LNCAP (cell line): ENCODE results near the gene PSMG3.

Experiments used
- TF ChIP-seq, protein P1 (sequence below): fragments of 450-650 bp; IDR thresholded peaks from 2 replicates; pipeline ENCODE4 v1.5.1; 2017; ENCODE audit warnings: mild to moderate bottlenecking

PSMG3 gene

DNA sequence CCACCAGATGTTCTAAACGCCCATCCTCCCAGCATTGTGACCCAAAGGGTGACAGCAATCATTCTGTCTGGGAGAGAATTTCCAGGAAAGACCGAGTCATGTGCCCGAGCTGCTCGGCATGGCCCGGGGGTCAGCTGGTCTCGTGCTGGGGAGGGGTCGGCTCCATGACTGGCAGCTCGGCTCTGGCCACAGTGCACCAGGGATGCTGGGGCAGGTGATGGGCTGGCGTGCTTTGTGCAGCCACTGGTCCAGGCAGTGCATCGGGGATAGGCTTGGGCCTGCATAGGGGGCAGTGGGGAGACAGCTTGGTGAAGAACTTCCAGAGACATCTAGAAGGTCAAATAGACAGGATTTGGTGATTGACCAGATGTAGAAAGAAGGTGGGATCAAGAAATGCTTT is 39.2 kb upstream of the PSMG3 start:
- TF ChIP-seq, protein P1, sequence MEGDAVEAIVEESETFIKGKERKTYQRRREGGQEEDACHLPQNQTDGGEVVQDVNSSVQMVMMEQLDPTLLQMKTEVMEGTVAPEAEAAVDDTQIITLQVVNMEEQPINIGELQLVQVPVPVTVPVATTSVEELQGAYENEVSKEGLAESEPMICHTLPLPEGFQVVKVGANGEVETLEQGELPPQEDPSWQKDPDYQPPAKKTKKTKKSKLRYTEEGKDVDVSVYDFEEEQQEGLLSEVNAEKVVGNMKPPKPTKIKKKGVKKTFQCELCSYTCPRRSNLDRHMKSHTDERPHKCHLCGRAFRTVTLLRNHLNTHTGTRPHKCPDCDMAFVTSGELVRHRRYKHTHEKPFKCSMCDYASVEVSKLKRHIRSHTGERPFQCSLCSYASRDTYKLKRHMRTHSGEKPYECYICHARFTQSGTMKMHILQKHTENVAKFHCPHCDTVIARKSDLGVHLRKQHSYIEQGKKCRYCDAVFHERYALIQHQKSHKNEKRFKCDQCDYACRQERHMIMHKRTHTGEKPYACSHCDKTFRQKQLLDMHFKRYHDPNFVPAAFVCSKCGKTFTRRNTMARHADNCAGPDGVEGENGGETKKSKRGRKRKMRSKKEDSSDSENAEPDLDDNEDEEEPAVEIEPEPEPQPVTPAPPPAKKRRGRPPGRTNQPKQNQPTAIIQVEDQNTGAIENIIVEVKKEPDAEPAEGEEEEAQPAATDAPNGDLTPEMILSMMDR, result no peak

DNA sequence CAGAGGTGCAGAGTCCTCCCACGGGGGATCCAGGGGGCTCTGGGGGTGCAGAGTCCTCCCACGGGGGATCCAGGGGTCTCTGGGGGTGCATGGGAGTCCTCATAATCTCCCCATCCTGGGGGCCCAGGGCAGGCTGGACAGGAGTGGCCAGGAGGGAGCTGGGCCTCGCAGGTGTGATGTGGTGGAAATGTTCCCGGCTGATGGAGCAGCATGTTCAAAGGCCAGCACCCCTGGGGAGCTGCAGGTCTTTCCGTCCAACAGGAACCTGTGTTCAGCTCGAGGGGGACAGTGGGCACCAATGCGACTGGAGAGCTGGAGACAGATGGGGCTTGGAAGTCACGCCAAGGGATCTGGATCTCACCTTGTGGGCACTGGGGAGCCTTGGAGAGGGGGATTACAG is 38.5 kb upstream of the PSMG3 start:
- TF ChIP-seq, protein P1, result no peak

DNA sequence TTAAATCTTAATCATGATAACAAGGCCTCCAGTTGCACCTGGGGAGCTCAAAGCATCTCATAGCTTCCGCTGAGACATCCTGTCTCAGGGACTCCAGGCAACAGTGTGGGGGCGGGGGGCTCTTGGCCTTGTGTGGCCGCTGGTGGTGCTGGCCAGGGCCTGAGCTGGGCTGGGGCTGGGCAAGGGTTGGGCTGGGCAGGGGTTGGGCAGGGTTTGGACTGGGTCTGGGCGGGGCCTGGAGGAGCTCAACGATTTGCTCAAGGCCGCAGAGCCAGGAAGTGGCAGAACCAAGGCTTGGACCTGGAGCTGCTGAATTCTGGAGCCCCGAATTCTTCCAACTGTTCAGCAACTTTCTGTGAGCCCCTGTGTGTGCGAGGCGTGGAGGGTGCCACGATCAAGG is 37.9 kb upstream of the PSMG3 start:
- TF ChIP-seq, protein P1, result no peak

DNA sequence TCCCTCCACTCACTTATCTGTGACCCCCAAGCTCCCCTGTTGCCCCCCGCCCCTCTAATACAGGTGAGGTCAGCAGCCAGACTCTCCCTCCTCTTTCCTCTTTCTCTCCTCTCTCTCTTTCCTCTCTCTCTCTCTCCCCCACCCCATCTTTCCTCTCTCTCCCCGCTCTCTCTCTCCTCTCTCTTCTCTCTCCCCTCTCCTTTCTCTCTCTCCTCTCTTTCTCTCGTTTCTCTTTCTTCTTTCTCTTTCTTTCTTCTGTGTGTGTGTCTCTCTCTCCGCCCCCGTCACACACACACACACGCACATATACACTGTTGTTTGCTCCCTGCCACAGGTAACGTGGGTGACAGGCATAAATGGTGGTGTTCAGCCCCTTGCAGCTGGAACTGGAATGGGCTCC is 37.2 kb upstream of the PSMG3 start:
- TF ChIP-seq, protein P1, result no peak

DNA sequence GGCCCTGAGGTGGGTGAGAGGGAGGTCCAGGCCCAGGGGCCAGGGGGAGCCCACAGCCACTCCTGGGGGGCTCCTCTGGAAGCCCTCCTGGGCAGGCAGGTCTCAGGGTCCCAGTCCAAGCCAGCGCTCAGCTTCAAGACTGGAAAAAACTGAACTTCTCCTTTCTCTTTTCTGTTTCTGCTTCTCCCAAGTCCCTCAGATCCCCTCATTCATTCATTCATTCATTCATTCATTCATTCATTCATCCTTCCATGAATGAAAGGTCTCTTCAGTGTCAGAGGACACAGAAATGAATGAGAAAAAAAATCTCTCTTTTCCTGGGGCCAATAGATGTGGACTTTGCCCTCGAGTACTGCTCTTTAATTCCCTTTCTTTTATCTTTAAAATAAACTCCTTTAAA is 34.6 kb upstream of the PSMG3 start:
- TF ChIP-seq, protein P1, result no peak

DNA sequence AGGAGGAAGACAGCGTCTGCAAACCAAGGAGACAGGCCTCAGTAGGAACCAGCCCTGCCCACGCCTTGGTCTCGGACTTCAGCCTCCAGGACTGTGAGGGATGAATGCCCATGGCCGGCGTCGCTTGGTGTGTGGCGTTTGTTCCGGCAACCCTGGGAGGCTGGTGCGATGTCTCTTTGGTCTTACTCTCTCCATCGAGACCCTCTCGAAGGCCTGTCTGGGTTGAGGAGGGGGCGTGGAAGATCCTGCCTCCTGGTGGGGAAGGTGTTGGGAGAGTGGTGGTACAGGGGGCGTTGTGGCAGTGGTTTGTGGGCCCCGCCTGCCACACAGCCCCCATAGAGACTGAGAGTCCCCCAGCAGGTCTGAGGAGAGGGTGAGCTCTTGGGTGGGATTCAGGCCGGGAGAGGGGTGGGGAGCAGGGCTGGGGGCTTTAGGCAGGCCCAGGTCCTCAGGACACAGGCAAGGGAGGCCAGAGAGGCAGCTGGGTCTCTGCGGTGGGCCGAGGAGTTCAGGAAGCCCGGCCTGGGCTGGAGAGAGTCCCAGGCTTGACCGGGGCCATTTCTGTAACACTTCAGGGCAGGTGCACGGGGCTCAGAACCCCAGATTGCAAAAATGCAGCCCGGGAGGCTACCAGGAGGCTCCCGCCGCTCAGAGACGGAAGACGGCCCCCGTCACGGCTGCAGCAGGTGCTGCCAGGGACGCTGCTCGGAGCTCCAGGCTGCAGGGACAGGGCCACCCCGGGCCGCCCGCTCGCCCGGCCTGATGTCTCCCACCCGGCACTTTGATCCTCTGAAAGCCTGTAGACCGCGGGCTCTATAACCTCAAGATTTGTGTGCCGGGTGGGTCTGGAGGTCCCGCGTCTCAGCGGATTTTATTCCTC is 33.8 kb upstream of the PSMG3 start:
- TF ChIP-seq, protein P1, result no peak

DNA sequence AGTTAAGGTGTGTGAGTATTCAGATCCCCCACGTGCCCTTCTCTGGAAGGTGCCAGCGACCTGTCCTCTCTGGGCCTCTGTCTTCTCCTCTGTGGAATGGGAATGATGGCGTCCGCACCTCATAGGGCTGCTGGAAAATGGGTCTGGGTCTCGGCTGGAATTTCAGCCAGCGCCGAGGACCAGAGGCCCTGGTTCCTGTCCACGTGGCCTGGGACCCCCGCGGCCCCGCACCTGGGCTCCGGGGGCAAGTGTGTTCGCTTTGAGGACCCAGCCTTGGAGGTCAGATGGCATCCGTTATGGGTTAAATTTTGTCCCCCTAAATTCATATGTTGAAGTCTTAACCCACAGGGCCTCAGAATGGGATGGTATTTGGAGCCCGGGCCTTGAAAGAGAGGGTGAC is 32.6 kb upstream of the PSMG3 start:
- TF ChIP-seq, protein P1, result no peak
